CD14-positive monocyte (primary cell): ENCODE results near the gene PPP1R12B. TPM values are rescaled to one million over a fixed set of nuclear protein-coding genes. Genes with fewer than 3 reads are reported as not detected.
"Not testable (repeated sequence)": the region's sequence is repeated elsewhere in the genome, so short reads cannot be mapped to it uniquely, and the experiment has no call there.

Experiments used
- DNase-seq, 3 donors: peaks; one replicate each; pipeline ENCODE4 v3.0.0-alpha.2; 2011 to 2022
- H2AFZ ChIP-seq: 2 replicates; pipeline ENCODE4 v1.6.0; 2012; ENCODE audit warnings: mild to moderate bottlenecking, low read depth, low read length, inconsistent platforms; ENCODE audit not compliant: insufficient read depth, poor library complexity, severe bottlenecking
- H3K27ac ChIP-seq, 2 donors: 1 replicate in 1 of 2; 2 replicates in 1 of 2; pipeline ENCODE4 v1.5.1; 2012 to 2013; ENCODE audit warnings: low read length in 2 of 2, control low read depth in 1 of 2, inconsistent platforms in 1 of 2, low read depth in 1 of 2, mild to moderate bottlenecking in 1 of 2
- H3K27me3 ChIP-seq, 2 donors: one replicate each; pipeline versions ENCODE4 v1.6.0 to v1.6.1; 2011 to 2013; ENCODE audit warnings: low read length in 2 of 2; ENCODE audit not compliant: control insufficient read depth in 2 of 2, insufficient read depth in 2 of 2
- H3K36me3 ChIP-seq, 2 donors: replicated peaks in 1 of 2; 1 replicate in 1 of 2; 2 replicates in 1 of 2; pipeline versions ENCODE4 v1.5.1 to v1.6.1; 2012 to 2013; ENCODE audit warnings: low read length in 2 of 2, control low read depth in 1 of 2, inconsistent platforms in 1 of 2, mild to moderate bottlenecking in 1 of 2; ENCODE audit not compliant: insufficient read depth in 2 of 2, control insufficient read depth in 1 of 2
- H3K4me1 ChIP-seq, 2 donors: 1 replicate in 1 of 2; 2 replicates in 1 of 2; pipeline versions ENCODE4 v1.5.1 to v1.6.1; 2012 to 2013; ENCODE audit warnings: low read length in 2 of 2, control low read depth in 1 of 2, inconsistent platforms in 1 of 2, mild to moderate bottlenecking in 1 of 2, moderate library complexity in 1 of 2; ENCODE audit not compliant: insufficient read depth in 2 of 2, control insufficient read depth in 1 of 2
- H3K4me2 ChIP-seq: replicated peaks from 2 replicates; pipeline ENCODE3; 2012; ENCODE audit warnings: low read length, moderate library complexity, mild to moderate bottlenecking; ENCODE audit not compliant: poor library complexity, severe bottlenecking; ENCODE audit errors: extremely low read depth
- H3K4me3 ChIP-seq, 3 experiments: fragments of 200-600 bp in 1 of 3; sonication (generic) in 1 of 3; replicated peaks in 1 of 3; 1 replicate in 2 of 3; 2 replicates in 1 of 3; pipeline ENCODE4 v1.5.1; 2011 to 2013; ENCODE audit warnings: low read length in 3 of 3, mild to moderate bottlenecking in 3 of 3, control low read depth in 2 of 3, low read depth in 2 of 3, inconsistent platforms in 1 of 3, moderate library complexity in 1 of 3
- H3K79me2 ChIP-seq: 2 replicates; pipeline ENCODE4 v1.6.0; 2012; ENCODE audit warnings: mild to moderate bottlenecking, control low read depth, inconsistent platforms, low read length, moderate library complexity; ENCODE audit not compliant: insufficient read depth
- H3K9ac ChIP-seq: 2 replicates; pipeline ENCODE4 v1.6.0; 2017; ENCODE audit warnings: low read length, mild to moderate bottlenecking; ENCODE audit not compliant: insufficient read depth, poor library complexity, severe bottlenecking
- H3K9me3 ChIP-seq, 2 donors: replicated peaks in 1 of 2; 1 replicate in 1 of 2; 2 replicates in 1 of 2; pipeline versions ENCODE4 v1.5.1 to v1.6.1; 2012 to 2013; ENCODE audit warnings: low read length in 2 of 2, control low read depth in 1 of 2; ENCODE audit not compliant: control insufficient read depth in 1 of 2, insufficient read depth in 1 of 2
- H4K20me1 ChIP-seq: 2 replicates; pipeline ENCODE4 v1.6.0; 2012; ENCODE audit warnings: mild to moderate bottlenecking, low read length, control low read depth, moderate library complexity; ENCODE audit not compliant: insufficient read depth
- H3K27ac Mint-ChIP-seq, 7 donors: one replicate each; pipeline ENCODE4 v1.8.0; 2020; ENCODE audit warnings: mild to moderate bottlenecking in 7 of 7, mixed read lengths in 7 of 7, moderate library complexity in 6 of 7, inconsistent platforms in 2 of 7
- H3K27me3 Mint-ChIP-seq, 3 donors: one replicate each; pipeline ENCODE4 v1.8.0; 2021 to 2022; ENCODE audit warnings: low read depth in 3 of 3, mild to moderate bottlenecking in 3 of 3, mixed read lengths in 3 of 3, moderate library complexity in 3 of 3, inconsistent platforms in 1 of 3
- H3K36me3 Mint-ChIP-seq, 2 donors: one replicate each; pipeline ENCODE4 v1.8.0; 2020; ENCODE audit warnings: mixed read lengths in 2 of 2, inconsistent platforms in 1 of 2, mild to moderate bottlenecking in 1 of 2
- H3K4me1 Mint-ChIP-seq: one replicate; pipeline ENCODE4 v1.8.0; 2020; ENCODE audit warnings: mild to moderate bottlenecking, mixed read lengths
- H3K4me3 Mint-ChIP-seq, 2 donors: one replicate each; pipeline ENCODE4 v1.8.0; 2020; ENCODE audit warnings: mild to moderate bottlenecking in 2 of 2, mixed read lengths in 2 of 2, moderate library complexity in 1 of 2
- H3K9me3 Mint-ChIP-seq, 7 donors: one replicate each; pipeline ENCODE4 v1.8.0; 2020 to 2022; ENCODE audit warnings: mixed read lengths in 7 of 7, mild to moderate bottlenecking in 6 of 7, moderate library complexity in 6 of 7, inconsistent platforms in 2 of 7
- WGBS: methylation state at CpG from one replicate; pipeline ENCODE4 v1.1.5; 2013; ENCODE audit warnings: missing lambda C conversion rate; ENCODE audit not compliant: insufficient coverage; 5-methylcytosine and 5-hydroxymethylcytosine counted together
- intact Hi-C, 2 donors: fragments of 100-400 bp; cut with micrococcal nuclease; formaldehyde crosslinking; loops; one replicate each; pipeline versions ENCODE4 v1.15.0 to v1.15.1; 2023
- polyA plus RNA-seq, 3 donors: library from polyadenylated mRNA; depleted of rRNA in 1 of 3; unstranded in 2 of 3; stranded (reverse) in 1 of 3; fragments of 300-500 nt in 2 of 3; fragments of >200 nt in 1 of 3; fragmentation: Illumina TruSeq in 2 of 3; gene quantifications; 1 replicate in 2 of 3; 2 replicates in 1 of 3; pipeline ENCODE4 v1.2.3, GENCODE V29; 2012 to 2021

PPP1R12B gene
- polyA plus RNA-seq, 3 donors: 1.3 to 12.2 (median 1.7) TPM

DNA sequence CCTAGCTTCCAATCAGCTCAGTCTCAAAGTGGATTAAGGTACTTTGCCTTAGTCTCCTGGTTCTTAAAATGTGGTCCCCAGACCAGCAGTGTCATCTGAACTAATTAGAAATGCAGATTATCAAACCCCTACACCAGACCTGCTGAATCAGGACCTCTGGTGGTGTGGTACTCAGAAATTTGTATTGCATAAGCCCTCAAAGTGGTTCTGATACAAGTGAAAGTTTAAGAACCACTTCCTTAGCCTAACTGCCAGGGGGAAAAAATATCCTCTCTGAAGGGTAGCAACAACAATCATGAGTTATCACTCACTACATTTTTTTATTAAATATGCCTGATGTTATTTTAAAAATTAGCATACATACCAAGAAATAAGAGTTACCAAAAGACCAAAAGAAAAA lies 131.2 kb downstream of the PPP1R12B start:
- not testable (repeated sequence) for H3K9ac ChIP-seq, H3K4me2 ChIP-seq, H2AFZ ChIP-seq, H3K27ac ChIP-seq, DNase-seq, H3K4me3 ChIP-seq, H3K27ac Mint-ChIP-seq, H3K9me3 ChIP-seq, H3K36me3 ChIP-seq, H3K79me2 ChIP-seq
- Mint-ChIP-seq H3K36me3 (peaks cover 37 to 45% of the 10 kb centered on the region in 2 donors), H3K4me1 (peaks cover 60% of the 10 kb centered on the region), H3K9me3 (peaks cover under 1 to 17% (median 5%) of the 10 kb centered on the region in 7 donors), H3K4me3 (peak overlapping the region in 1 of 2 donors; percentile 89), H3K27me3 (peaks cover 80 to 90% (median 83%) of the 10 kb centered on the region in 3 donors)
- H3K27me3 ChIP-seq: peaks cover 84 to 94% of the 10 kb centered on the region in 2 donors
- intact Hi-C loops: loop anchor here (5.0 to 10.0 kb wide), 2 partner anchors 135 to 148 kb away; no protein-coding TSS in a partner anchor
- peaks cover 97% of the 10 kb centered on the region for H4K20me1 ChIP-seq
- peaks cover 35 to 58% of the 10 kb centered on the region in 2 donors for H3K4me1 ChIP-seq

DNA sequence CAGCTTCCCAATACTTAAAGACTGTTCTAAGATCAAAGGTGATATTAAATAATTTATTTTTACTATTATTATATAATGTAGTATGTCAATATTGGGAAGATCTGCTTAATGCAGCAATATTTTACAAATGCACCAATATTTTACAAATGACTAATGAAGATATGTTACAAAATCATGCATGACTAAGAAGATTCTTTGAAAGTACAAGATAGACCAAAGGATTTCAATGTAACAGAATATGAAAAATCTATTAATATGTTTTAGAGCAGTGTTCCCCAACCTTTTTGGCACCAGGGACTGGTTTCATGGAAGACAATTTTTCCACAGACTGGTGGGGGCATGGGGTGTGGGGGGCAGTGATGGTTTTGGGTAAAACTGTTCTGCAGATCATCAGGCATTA lies 132.1 kb downstream of the PPP1R12B start:
- peak overlapping the region in 1 of 2 donors; percentile 60 for H3K4me3 Mint-ChIP-seq
- H3K4me2 ChIP-seq, H3K9ac ChIP-seq, H3K27ac ChIP-seq, H3K4me3 ChIP-seq, H3K79me2 ChIP-seq, H3K9me3 ChIP-seq, H3K36me3 ChIP-seq, H3K27ac Mint-ChIP-seq, H2AFZ ChIP-seq: not testable (repeated sequence)
- intact Hi-C loops: loop anchor here (5.0 to 10.0 kb wide), 2 partner anchors 134 to 147 kb away; no protein-coding TSS in a partner anchor
- Histone ChIP-seq H3K4me1 (peaks cover 41 to 66% of the 10 kb centered on the region in 2 donors), H3K27me3 (peaks cover 83 to 94% of the 10 kb centered on the region in 2 donors), H4K20me1 (peaks cover 97% of the 10 kb centered on the region)
- H3K27me3 Mint-ChIP-seq: peaks cover 80 to 90% (median 84%) of the 10 kb centered on the region in 3 donors
- H3K9me3 Mint-ChIP-seq: peaks cover 6 to 26% (median 14%) of the 10 kb centered on the region in 7 donors
- peaks cover 41 to 49% of the 10 kb centered on the region in 2 donors for H3K36me3 Mint-ChIP-seq
- H3K4me1 Mint-ChIP-seq: peaks cover 68% of the 10 kb centered on the region
- peak in 2 of 3 donors; percentile 23 to 30 for DNase-seq

DNA sequence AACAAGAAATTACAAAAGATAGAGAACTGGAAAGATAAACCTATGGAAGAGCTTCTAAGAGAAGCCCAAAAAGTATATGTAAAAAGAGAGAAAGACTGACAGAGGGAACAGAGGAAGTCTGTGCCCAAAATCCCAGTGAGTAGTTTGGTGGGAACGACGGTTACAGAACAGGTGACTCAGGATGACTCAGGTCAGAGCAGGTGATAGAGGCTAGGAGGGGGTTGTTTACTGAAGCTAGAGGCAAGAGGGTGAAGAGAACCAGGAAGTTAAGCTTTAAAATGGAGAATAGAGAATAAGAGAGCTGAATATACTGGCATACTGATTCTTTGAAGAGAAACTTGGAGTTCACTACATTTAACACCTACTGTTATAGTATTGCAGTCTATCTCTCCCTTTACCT lies 134.9 kb downstream of the PPP1R12B start:
- peak in 2 of 3 donors; percentile 29 to 56 for DNase-seq
- H3K9me3 ChIP-seq, H3K27ac ChIP-seq, H3K9ac ChIP-seq, H3K36me3 ChIP-seq, H3K79me2 ChIP-seq, H2AFZ ChIP-seq, H3K4me2 ChIP-seq: not testable (repeated sequence)
- Mint-ChIP-seq H3K27me3 (peaks cover 82 to 90% (median 84%) of the 10 kb centered on the region in 3 donors), H3K4me1 (peaks cover 64% of the 10 kb centered on the region), H3K27ac (peak overlapping the region in 1 of 7 donors; percentile 22), H3K9me3 (peaks cover 6 to 23% (median 15%) of the 10 kb centered on the region in 7 donors), H3K36me3 (peaks cover 43 to 49% of the 10 kb centered on the region in 2 donors), H3K4me3 (peak overlapping the region in 1 of 2 donors; percentile 79)
- Histone ChIP-seq H3K4me3 (peak overlapping the region in 1 of 3 experiments; percentile 15), H4K20me1 (peaks cover 95% of the 10 kb centered on the region), H3K27me3 (peaks cover 84 to 94% of the 10 kb centered on the region in 2 donors), H3K4me1 (peaks cover 42 to 59% of the 10 kb centered on the region in 2 donors)
- WGBS: 0% methylated on average over 2 of the region's 2 CpGs
- intact Hi-C loops: loop anchor here (5.0 to 10.0 kb wide), 2 partner anchors 131 to 144 kb away; no protein-coding TSS in a partner anchor

DNA sequence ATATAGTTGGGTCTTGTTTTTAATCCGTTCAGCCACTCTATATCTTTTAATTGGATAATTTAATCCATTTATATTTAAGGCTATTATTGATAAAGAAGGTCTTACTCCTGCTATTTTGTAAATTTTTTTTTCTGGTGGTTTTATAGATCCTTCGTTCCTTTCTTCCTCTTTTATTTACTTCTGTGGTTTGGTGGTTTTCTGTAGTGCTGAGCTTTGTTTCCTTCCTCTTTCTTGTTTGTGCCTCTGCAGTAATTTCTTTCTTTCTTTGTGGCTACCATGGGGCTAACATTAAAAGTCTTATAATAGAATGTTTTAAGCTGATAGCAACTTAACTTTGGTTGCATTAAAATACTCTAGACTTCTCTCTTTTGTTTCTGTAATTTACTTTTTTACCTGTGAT lies 135.5 kb downstream of the PPP1R12B start:
- H3K79me2 ChIP-seq, H3K36me3 ChIP-seq, H3K27ac Mint-ChIP-seq, H3K27ac ChIP-seq, H2AFZ ChIP-seq, H3K9ac ChIP-seq: not testable (repeated sequence)
- Histone ChIP-seq H4K20me1 (peaks cover 96% of the 10 kb centered on the region), H3K9me3 (peaks cover 7 to 13% of the 10 kb centered on the region in 2 donors), H3K27me3 (peaks cover 85 to 94% of the 10 kb centered on the region in 2 donors), H3K4me3 (peak overlapping the region in 1 of 3 experiments; percentile 15), H3K4me2 (peak overlapping the region; percentile 19), H3K4me1 (peaks cover 47 to 63% of the 10 kb centered on the region in 2 donors)
- H3K4me3 Mint-ChIP-seq: peak overlapping the region in 1 of 2 donors; percentile 79
- H3K9me3 Mint-ChIP-seq: peaks cover 6 to 27% (median 20%) of the 10 kb centered on the region in 7 donors
- intact Hi-C loops: loop anchor here (5.0 to 10.0 kb wide), 2 partner anchors 131 to 143 kb away; no protein-coding TSS in a partner anchor
- peaks cover 44 to 52% of the 10 kb centered on the region in 2 donors for H3K36me3 Mint-ChIP-seq
- DNase-seq: peak; percentile 40 to 70 (median 66)
- WGBS: no CpG with 5 or more reads among the region's 2 CpGs
- peaks cover 83 to 91% (median 86%) of the 10 kb centered on the region in 3 donors for H3K27me3 Mint-ChIP-seq
- H3K4me1 Mint-ChIP-seq: peaks cover 67% of the 10 kb centered on the region
